Activated CD8-positive, alpha-beta memory T cell treated with anti-CD3 and anti-CD28 coated beads for 48 hours (primary cell): Measurements from ENCODE around the gene IGIP.

ENCODE experiments used
- DNase-seq, 3 experiments: peaks; one replicate each; pipeline ENCODE4 v3.0.0-alpha.2; 2020; ENCODE audit warnings: low read depth in 2 of 3, low spot score in 2 of 3

The IGIP gene

DNA sequence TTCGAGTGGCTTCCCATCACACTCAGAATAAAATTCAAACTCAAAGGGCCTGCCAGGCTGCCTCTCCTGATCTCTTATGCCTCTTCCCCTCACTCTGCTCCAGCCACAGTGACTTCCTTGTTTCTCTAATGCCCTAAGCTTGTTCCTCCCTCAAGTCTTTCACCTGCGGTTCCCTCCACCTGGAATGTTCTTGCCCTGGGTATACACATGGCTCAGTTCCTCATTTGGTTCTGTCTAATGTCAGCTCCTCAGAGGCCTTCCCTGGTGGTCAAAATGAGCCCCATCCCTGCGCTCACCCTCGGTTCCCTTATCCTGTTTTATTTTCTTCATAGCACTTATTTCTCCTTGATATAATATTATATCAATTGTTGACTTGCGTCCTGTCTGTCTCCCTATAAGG, 36.5 kb downstream of the IGIP start:
- no peak for DNase-seq

DNA sequence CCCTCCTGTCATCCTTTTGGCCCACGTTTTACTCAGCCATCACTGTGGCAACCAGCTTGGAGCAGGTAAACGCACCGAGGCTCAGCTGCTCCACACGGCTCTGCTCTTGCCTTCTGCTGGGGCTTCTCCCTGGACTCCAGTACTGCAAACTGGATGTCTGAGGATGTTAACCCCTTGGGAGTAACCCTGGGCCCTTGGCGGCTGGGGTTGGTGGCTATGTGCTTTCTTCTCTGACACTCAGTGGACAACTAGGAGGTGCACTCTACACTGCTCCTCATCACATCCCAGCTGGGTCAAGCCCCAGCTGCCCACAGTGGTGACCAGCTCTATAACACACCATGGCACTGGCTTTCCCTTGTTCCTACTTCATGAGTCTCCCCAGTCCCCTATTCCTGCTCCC, 37.0 kb downstream of the IGIP start:
- no peak for DNase-seq

GRCh38 chr5:140165101-140165922, 39.6 kb downstream of the IGIP start:
- DNase-seq, result no peak

DNA sequence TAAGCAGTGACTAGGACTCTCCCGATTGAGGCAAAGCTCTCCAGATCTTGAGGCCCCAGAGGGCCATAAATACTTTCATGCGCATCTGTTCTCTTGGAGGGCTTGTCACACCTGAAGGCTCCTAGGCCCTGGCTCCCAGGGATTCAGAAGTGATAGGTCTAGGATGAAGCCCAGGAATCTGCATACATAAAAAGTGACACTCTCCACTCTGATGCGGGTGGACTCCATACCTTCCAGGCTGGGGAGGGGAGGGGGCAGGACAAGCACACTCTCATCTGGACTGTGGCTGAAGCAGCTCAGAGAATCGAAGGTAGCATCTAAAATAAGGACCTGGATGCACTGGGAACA, 40.2 kb downstream of the IGIP start:
- no peak for DNase-seq

GRCh38 chr5:140166911-140167310, 41.2 kb downstream of the IGIP start:
- no peak for DNase-seq

DNA sequence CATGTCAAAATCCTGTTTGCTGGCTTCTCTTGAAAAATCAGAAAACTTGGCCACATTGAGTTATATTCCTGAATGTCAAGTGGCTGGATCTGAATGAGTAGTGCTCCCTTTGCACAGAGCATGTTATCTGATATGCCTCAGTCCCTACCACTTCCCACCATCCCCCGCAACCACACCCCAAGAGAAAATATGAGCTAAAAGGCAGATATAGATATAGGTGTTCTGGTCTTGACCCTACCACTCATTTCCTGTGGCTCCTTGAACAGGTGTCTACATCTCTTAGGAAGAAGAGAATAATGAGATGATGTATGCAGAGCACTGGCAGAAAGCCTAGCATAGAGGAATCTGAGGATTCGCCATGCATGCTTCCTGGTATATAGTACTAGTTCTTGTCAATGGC, 42.6 kb downstream of the IGIP start:
- no peak for DNase-seq

DNA sequence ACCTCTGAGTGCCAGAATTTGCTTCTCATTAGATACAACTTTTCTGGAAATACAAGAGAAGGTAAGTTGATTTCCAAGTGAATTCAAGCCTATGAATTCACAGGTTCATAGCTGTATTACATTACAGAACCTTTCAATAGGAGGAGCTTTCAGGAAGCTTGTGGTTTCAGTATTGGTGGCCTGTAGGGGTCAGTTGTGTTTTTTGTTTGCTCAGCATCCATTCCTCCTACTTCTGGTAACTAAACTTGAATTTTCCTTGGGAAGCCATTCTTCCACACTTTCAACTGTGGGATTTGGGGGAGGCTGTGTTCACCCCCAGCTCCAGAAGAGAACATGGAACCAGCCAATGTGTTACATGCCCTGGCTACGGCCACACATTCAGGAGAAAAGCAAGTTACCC, 43.7 kb downstream of the IGIP start:
- DNase-seq, result no peak

DNA sequence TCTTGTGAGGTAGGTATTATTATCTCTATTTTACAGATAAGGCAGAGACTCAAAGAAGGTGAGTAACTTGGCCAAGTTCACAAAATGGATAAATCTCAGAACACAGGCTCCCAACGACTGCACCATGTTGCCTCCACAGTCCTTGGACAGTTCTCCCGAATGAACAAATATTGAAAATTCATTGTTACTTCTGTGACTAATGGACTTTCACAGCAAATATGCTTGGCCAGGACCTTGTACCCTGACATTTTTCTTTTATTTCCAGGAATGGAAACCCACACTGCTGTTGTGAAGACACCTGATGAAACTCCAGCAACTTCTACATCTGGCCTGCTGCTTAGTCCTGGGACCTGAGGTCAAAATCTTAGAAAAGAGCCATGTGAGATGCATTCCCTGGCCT, 46.7 kb downstream of the IGIP start:
- DNase-seq, result no peak

GRCh38 chr5:140174014-140174413, 48.3 kb downstream of the IGIP start:
- DNase-seq, result no peak

DNA sequence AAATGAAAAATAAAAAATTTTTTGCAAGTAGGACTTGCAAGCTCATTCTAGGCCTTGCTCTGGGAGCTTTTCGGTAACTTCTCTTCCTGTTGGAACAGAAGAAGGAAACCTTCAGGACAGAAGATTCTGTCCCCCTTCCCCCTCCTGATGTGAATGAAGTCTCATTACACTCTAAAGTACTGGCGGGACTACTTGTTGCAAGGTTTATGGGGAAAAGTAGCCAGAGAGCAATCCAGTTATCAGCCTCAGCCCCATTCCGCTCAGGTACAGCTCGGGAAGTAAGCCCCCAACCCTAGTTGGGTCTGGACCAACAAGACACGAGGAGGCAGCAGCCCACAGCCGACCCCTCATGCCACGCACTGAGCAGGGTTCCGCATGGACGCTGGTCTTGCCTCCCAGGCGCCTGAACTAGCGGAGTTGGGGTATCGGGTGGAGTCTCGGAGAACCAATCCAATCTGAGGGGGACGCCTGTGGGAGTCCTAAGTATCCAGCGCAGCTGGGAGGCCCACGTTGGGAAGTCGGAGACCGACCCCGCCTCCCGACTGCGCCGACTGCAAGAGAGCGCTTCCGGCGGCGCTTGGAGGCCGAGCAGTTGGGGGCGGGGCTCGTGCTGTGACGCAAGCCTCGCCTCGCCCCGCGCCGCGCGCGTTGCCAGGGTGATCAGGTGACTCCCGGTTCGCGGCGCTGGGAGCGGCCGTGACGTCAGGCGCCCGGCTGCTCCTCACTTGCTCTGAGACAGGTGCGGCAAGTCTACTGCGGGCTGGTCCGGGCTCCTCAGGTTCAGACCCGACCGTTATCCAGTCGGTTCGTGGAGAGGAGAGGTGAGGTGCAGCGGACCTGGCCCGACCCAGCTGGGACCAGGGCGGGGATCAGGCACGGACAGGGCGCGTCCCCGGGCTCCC, 49.0 kb downstream of the IGIP start, which contains the start of gene CYSTM1:
Gene CYSTM1 (plus strand): TSS at position 724 of the 902 bp plus-strand sequence. CDS start 19,278 bp downstream, outside the sequence.
- DNase-seq, result peak; percentile 82 to 90 (median 85)

DNA sequence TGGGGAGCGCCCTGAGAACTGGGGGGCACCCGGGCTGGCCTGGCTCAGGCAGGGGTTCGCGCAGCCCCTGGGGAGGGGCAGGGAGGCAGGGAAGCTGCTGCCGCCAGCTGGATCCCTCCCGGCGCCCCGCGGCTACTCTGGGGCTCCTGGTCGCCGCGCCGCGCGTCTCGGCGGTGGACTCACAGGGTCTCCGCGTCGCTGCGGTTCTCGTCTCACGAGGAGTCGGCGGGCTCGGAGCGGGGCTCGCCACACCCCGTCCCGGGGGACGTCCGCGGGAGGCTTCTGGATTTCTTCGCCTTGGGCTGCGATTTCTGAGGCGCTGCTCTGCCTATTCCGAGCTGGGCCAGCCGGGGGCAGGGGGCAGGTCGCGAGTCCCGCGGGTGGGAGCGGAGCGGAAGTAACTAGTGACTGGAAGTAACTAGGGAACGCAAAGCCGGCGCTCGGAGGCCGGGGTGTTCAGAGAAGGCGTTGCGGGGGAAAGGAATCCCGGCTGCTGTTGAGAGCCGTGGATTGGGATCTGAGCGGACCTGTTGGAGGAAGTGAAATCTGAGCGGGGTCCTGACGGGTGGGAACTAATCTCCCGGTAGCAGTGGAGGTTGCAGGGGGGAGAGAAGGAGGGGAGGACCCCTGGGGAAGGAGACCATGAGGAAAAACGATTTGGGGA, 49.8 kb downstream of the IGIP start:
- DNase-seq, result peak; percentile 23 to 45 (median 38)

DNA sequence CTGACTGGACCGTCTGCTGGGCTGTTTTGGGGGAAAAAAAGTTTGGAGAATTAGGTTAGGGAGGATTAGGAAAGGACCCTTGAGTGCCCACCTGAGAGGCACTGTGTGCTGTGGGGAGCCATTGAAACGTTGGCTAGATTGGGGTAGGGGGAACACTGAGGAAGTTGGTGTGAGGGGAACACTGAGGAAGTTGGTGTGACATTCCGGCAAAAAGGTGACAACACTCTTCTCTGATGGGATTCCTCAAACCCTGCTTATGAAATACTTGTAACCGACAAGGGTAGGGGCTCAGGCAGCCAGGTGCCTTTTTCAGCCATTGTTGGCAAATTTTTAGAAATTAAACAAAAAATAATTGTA, 50.3 kb downstream of the IGIP start:
- DNase-seq, result no peak

DNA sequence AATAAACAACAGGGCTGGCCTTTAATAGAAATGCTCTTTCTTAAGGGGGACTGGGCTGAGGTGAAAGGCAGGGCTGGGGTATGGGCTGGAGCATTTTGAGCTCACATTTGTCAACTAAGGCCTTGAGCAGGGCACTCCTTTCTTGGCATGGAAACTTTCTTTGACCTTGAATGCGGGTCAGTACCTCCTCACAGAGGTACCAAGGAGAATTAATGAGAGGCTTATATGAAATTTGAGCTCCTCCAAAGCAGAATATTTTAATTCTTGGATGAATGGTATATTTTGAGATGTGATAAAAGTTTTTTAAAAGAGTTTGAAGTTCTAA, 52.3 kb downstream of the IGIP start:
- no peak for DNase-seq

DNA sequence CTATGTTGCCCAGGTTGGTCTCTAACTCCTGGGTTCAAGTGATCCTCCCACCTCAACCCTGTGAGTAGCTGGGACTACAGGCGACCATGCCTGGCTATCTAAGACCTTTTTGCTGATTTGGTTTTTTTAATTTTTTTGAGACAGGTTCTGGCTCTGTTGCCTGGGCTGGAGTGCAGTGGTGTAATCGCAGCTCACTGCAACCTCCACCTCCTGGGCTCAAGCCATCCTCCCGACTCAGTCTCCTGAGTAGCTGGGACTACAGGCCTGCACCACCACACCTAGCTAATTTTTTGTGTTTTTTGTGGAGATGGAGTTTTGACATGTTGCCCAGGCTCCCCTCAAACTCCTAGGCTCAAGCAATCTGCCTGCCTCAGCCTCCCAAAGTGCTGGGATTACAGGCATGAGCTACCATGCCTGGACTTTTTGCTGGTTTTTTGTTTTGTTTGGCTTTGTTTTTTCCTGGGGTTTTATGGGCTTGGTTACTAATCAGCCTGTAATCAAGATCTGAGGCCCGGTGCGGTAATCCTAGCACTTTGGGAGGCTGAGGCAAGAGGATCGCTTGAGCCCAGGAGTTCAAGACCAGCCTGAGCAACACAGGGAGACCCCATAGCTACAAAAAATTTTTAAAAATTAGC, 52.9 kb downstream of the IGIP start:
- DNase-seq, result no peak
